GM21529 (cell line): Measurements from ENCODE around the gene IQSEC1.

Experiments used
- ATAC-seq: cut with Tn5 transposase; IDR thresholded peaks from one replicate; pipeline ENCODE4 v1.9.1; 2021; ENCODE audit not compliant: unreplicated experiment

Gene IQSEC1

GRCh38 chr3:12957824-12958792 is 115.1 kb downstream of the IQSEC1 start:
- no peak for ATAC-seq

- no peak for ATAC-seq
Observed at GRCh38 chr3:12957339-12957738, 115.9 kb downstream of the IQSEC1 start.

GRCh38 chr3:12956316-12956660 is 116.9 kb downstream of the IQSEC1 start:
- no peak for ATAC-seq

GRCh38 chr3:12955651-12956315 is 117.4 kb downstream of the IQSEC1 start:
- ATAC-seq = no peak

GRCh38 chr3:12954891-12955650 is 118.2 kb downstream of the IQSEC1 start:
- peak; percentile 59 for ATAC-seq

GRCh38 chr3:12954180-12954579 is 119.0 kb downstream of the IQSEC1 start:
- ATAC-seq = no peak

GRCh38 chr3:12953201-12953995 is 119.8 kb downstream of the IQSEC1 start:
- no peak for ATAC-seq

GRCh38 chr3:12952343-12953200 is 120.7 kb downstream of the IQSEC1 start:
- ATAC-seq = no peak

- ATAC-seq = peak; percentile 76
Observed at GRCh38 chr3:12948891-12949711, 124.1 kb downstream of the IQSEC1 start.

- no peak for ATAC-seq
Observed at GRCh38 chr3:12948371-12948770, 124.9 kb downstream of the IQSEC1 start.

GRCh38 chr3:12947504-12948369 is 125.5 kb downstream of the IQSEC1 start:
- ATAC-seq = no peak

- ATAC-seq = no peak
Observed at GRCh38 chr3:12946649-12947316, 126.4 kb downstream of the IQSEC1 start.

- no peak for ATAC-seq
Observed at GRCh38 chr3:12946251-12946648, 127.0 kb downstream of the IQSEC1 start.

- ATAC-seq = no peak
Observed at GRCh38 chr3:12944849-12945248, 128.4 kb downstream of the IQSEC1 start.

GRCh38 chr3:12944413-12944812 is 128.8 kb downstream of the IQSEC1 start:
- ATAC-seq = no peak

- no peak for ATAC-seq
Observed at GRCh38 chr3:12943124-12944021, 129.9 kb downstream of the IQSEC1 start.
